ENCODE results near the gene TMEM125. TPM values are rescaled to one million over a fixed set of nuclear protein-coding genes. Genes with fewer than 3 reads are reported as not detected.

Gene TMEM125
- total RNA-seq, 4 donors from 2014 or later, result not detected

GRCh38 chr1:43319288-43319687, 49.5 kb downstream of the TMEM125 start:
- TF ChIP-seq CTCF (IDR thresholded peaks at IDR 0.05; ENCODE audit: low read depth), result no peak

GRCh38 chr1:43319766-43320165, 50.0 kb downstream of the TMEM125 start:
- no peak for TF ChIP-seq CTCF (IDR thresholded peaks at IDR 0.05; ENCODE audit: low read depth)

GRCh38 chr1:43321331-43321891, 51.6 kb downstream of the TMEM125 start:
- no peak for TF ChIP-seq CTCF (IDR thresholded peaks at IDR 0.05; ENCODE audit: low read depth)

- TF ChIP-seq CTCF (IDR thresholded peaks at IDR 0.05; ENCODE audit: low read depth), result no peak
These were observed 52.7 kb downstream of the TMEM125 start for GRCh38 chr1:43322506-43322905.

Other genes with a start within 250 kb of the TMEM125 start
- gene EBNA1BP2, start 97.7 kb upstream of the TMEM125 start, total RNA-seq, result 10 to 100 TPM; 23.6 to 47.9 (median 33.0) TPM
- under 1 TPM in 1 of 4 donors, not detected in 3; 0.44 TPM for gene CFAP57, start 97.7 kb upstream of the TMEM125 start, total RNA-seq
- 1 to 10 TPM in 1 of 4 donors, under 1 TPM in 1, not detected in 2; 0.34 to 2.6 TPM for gene C1orf210, start 15.6 kb downstream of the TMEM125 start, total RNA-seq
- gene TIE1, start 31.0 kb downstream of the TMEM125 start, total RNA-seq, result 100 to 1,000 TPM in 1 of 4 donors, 10 to 100 TPM in 3; 16.0 to 147 (median 25.9) TPM
- gene MPL, start 67.8 kb downstream of the TMEM125 start, total RNA-seq, result under 1 TPM in 1 of 4 donors, not detected in 3; 0.38 TPM
- 1 to 10 TPM; 1.2 to 6.5 (median 2.2) TPM for gene CDC20, start 89.0 kb downstream of the TMEM125 start, total RNA-seq
- 100 to 1,000 TPM in 1 of 4 donors, 10 to 100 TPM in 3; 55.7 to 143 (median 67.5) TPM for gene ELOVL1, start 98.0 kb downstream of the TMEM125 start, total RNA-seq
- 10 to 100 TPM; 38.5 to 52.2 (median 45.2) TPM for gene MED8, start 119.8 kb downstream of the TMEM125 start, total RNA-seq
- 10 to 100 TPM; 27.1 to 62.7 (median 31.3) TPM for gene SZT2, start 119.9 kb downstream of the TMEM125 start, total RNA-seq
- 100 to 1,000 TPM in 1 of 4 donors, 10 to 100 TPM in 3; 40.3 to 121 (median 49.1) TPM for gene HYI, start 183.9 kb downstream of the TMEM125 start, total RNA-seq